ENCODE results near the gene TGFA.

The TGFA gene

GRCh38 chr2:70450641-70451250, 102.9 kb downstream of the TGFA start:
- Histone ChIP-seq H3K4me3 (ENCODE audit: low read depth, low read length) (no peak overlapping the region), H3K27ac (no peak overlapping the region), H3K36me3 (no peaks in the 10 kb centered on the region), H3K9me3 (ENCODE audit: severe bottlenecking) (no peaks in the 10 kb centered on the region), H3K27me3 (ENCODE audit: insufficient read depth, low read depth, severe bottlenecking) (no peaks in the 10 kb centered on the region)
- DNase-seq, result no peak
- TF ChIP-seq CTCF (IDR thresholded peaks at IDR 0.05; ENCODE audit: low read depth, low read length), result no peak

GRCh38 chr2:70448041-70448440, 105.6 kb downstream of the TGFA start:
- no peaks in the 10 kb centered on the region for H3K27me3 ChIP-seq (ENCODE audit: insufficient read depth, low read depth, severe bottlenecking)
- no peak for DNase-seq
- no peaks in the 10 kb centered on the region for H3K9me3 ChIP-seq (ENCODE audit: severe bottlenecking)
- H3K27ac ChIP-seq, result no peak overlapping the region
- no peak for TF ChIP-seq CTCF (IDR thresholded peaks at IDR 0.05; ENCODE audit: low read depth, low read length)
- H3K36me3 ChIP-seq, result no peaks in the 10 kb centered on the region
- H3K4me3 ChIP-seq (ENCODE audit: low read depth, low read length), result no peak overlapping the region

GRCh38 chr2:70443726-70444125, 109.9 kb downstream of the TGFA start:
- no peaks in the 10 kb centered on the region for H3K9me3 ChIP-seq (ENCODE audit: severe bottlenecking)
- no peaks in the 10 kb centered on the region for H3K27me3 ChIP-seq (ENCODE audit: insufficient read depth, low read depth, severe bottlenecking)
- no peak for TF ChIP-seq CTCF (IDR thresholded peaks at IDR 0.05; ENCODE audit: low read depth, low read length)

GRCh38 chr2:70443078-70443465, 110.6 kb downstream of the TGFA start:
- Histone ChIP-seq H3K4me3 (ENCODE audit: low read depth, low read length) (no peak overlapping the region), H3K27me3 (ENCODE audit: insufficient read depth, low read depth, severe bottlenecking) (no peaks in the 10 kb centered on the region), H3K27ac (no peak overlapping the region), H3K36me3 (no peaks in the 10 kb centered on the region), H3K9me3 (ENCODE audit: severe bottlenecking) (no peaks in the 10 kb centered on the region)
- TF ChIP-seq CTCF (IDR thresholded peaks at IDR 0.05; ENCODE audit: low read depth, low read length), result no peak
- no peak for DNase-seq

More at GRCh38 chr2:70443726-70444125, 109.9 kb downstream of the TGFA start:
- no peaks in the 10 kb centered on the region for H3K36me3 ChIP-seq
- H3K4me3 ChIP-seq (ENCODE audit: low read depth, low read length), result no peak overlapping the region
- no peak overlapping the region for H3K27ac ChIP-seq
- no peak for DNase-seq

- Histone ChIP-seq H3K4me3 (ENCODE audit: low read depth, low read length) (no peak overlapping the region), H3K9me3 (ENCODE audit: severe bottlenecking) (no peaks in the 10 kb centered on the region), H3K36me3 (no peaks in the 10 kb centered on the region), H3K27me3 (ENCODE audit: insufficient read depth, low read depth, severe bottlenecking) (no peaks in the 10 kb centered on the region), H3K27ac (no peak overlapping the region)
- DNase-seq, result no peak
- TF ChIP-seq CTCF (IDR thresholded peaks at IDR 0.05; ENCODE audit: low read depth, low read length), result no peak
Observed at GRCh38 chr2:70442301-70443077, 111.1 kb downstream of the TGFA start.
